Measurements from ENCODE around the gene CHRNB1. TPM values are rescaled to one million over a fixed set of nuclear protein-coding genes. Genes with fewer than 3 reads are reported as not detected.

CHRNB1 gene
- total and polyA plus RNA-seq, 2 of the 8 experiments (the other 6 are each of a cell fraction or from before 2014, with no cell fraction given), result 14.1 to 28.2 TPM

DNA sequence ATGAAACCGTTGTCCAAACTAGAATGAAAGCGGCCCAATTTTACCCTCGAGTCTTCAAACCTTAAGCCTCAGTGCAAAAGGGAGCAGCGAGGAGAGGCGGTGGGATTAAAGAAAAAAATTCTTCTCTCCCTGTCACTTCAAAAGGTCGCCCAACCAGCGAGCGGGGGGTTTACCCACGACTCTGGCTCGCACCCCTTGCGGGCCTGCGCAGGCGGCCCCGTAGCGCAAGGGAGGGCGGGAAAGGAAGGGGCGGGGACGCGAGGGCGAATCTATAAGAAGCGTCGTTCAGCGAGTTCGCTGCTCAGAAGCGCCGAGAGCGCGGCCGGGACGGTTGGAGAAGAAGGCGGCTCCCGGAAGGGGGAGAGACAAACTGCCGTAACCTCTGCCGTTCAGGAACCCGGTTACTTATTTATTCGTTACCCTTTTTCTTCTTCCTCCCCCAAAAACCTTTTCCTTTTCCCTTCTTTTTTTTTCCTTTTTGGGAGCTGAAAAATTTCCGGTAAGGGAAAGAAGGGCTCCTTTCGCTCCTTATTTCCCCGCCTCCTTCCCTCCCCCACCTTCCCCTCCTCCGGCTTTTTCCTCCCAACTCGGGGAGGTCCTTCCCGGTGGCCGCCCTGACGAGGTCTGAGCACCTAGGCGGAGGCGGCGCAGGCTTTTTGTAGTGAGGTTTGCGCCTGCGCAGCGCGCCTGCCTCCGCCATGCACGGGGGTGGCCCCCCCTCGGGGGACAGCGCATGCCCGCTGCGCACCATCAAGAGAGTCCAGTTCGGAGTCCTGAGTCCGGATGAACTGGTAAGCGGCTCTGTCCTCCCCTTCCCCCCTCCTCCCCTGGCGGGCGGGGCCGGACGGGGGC lies 39.4 kb downstream of the CHRNB1 start, which contains the start of gene POLR2A (continued):
- no peak for TF ChIP-seq RAD21 (IDR thresholded peaks at IDR 0.05 in 1 of 2, conservative IDR thresholded peaks at IDR 0.05 in 1 of 2; ENCODE audit: low read depth in 2 of 2, low read length in 2 of 2)
- peak; percentile 15 for TF ChIP-seq ASH2L (IDR thresholded peaks at IDR 0.05; ENCODE audit: low read length)
- peak; percentile 97 for TF ChIP-seq TBP (IDR thresholded peaks at IDR 0.05; ENCODE audit: low read depth, low read length)
- TF ChIP-seq TEAD4 (IDR thresholded peaks at IDR 0.05; ENCODE audit: low read depth, low read length), result no peak
- peak in 1 of 2 experiments; percentile 95; a peak in 1 of 3 replicates for TF ChIP-seq EP300 (IDR thresholded peaks at IDR 0.05; ENCODE audit: borderline replicate concordance in 1 of 2, low read depth in 2 of 2, low read length in 2 of 2)
- peak; percentile 98 for TF ChIP-seq TAF7 (optimal IDR thresholded peaks at IDR 0.05; ENCODE audit: borderline replicate concordance, low read depth, low read length)
- peak; percentile 95 for TF ChIP-seq GTF2F1 (IDR thresholded peaks at IDR 0.05; ENCODE audit: borderline replicate concordance, low read depth, low read length)
- no peak for TF ChIP-seq CBX5 (IDR thresholded peaks at IDR 0.05; ENCODE audit: low read depth, low read length)
- TF ChIP-seq RBBP5 (IDR thresholded peaks at IDR 0.05; ENCODE audit: borderline replicate concordance, low read depth, low read length), result no peak; the same call in 1 of the 2 replicates
- TF ChIP-seq NANOG (IDR thresholded peaks at IDR 0.05; ENCODE audit: insufficient read depth, low read depth, low read length, poor library complexity, severe bottlenecking), result peak; percentile 41
- TF ChIP-seq CTBP2 (IDR thresholded peaks at IDR 0.05; ENCODE audit: borderline replicate concordance, insufficient read depth, insufficient read length, low read length), result no peak
- TF ChIP-seq YY1 (IDR thresholded peaks at IDR 0.05; ENCODE audit: low read depth, low read length), result peak; percentile 86
- no peak for TF ChIP-seq KDM5A (IDR thresholded peaks at IDR 0.05; ENCODE audit: low read length)
- TF ChIP-seq RNF2 (IDR thresholded peaks at IDR 0.05; ENCODE audit: borderline replicate concordance, low read depth, low read length, missing control alignments, poor library complexity, severe bottlenecking), result no peak
- no peak for TF ChIP-seq GABPA (IDR thresholded peaks at IDR 0.05; ENCODE audit: borderline replicate concordance, insufficient read depth, low read length)
- TF ChIP-seq, protein P1, sequence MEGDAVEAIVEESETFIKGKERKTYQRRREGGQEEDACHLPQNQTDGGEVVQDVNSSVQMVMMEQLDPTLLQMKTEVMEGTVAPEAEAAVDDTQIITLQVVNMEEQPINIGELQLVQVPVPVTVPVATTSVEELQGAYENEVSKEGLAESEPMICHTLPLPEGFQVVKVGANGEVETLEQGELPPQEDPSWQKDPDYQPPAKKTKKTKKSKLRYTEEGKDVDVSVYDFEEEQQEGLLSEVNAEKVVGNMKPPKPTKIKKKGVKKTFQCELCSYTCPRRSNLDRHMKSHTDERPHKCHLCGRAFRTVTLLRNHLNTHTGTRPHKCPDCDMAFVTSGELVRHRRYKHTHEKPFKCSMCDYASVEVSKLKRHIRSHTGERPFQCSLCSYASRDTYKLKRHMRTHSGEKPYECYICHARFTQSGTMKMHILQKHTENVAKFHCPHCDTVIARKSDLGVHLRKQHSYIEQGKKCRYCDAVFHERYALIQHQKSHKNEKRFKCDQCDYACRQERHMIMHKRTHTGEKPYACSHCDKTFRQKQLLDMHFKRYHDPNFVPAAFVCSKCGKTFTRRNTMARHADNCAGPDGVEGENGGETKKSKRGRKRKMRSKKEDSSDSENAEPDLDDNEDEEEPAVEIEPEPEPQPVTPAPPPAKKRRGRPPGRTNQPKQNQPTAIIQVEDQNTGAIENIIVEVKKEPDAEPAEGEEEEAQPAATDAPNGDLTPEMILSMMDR (IDR thresholded peaks at IDR 0.05; ENCODE audit: control extremely low read depth in 1 of 3, insufficient read depth in 1 of 3, low read depth in 1 of 3, low read length in 3 of 3), result no peak
- no peak for TF ChIP-seq EZH2 (IDR thresholded peaks at IDR 0.05; ENCODE audit: low read depth, low read length, severe bottlenecking)
